GM12864 (cell line): ENCODE data around the gene ECT2.

ENCODE experiments used
- DNase-seq: peaks from one replicate; pipeline ENCODE4 v3.0.0-alpha.2; 2011; ENCODE audit warnings: low read depth
- H3K4me3 ChIP-seq: 2 replicates; pipeline ENCODE4 v1.5.1; 2011; ENCODE audit warnings: mild to moderate bottlenecking, low read depth, low read length, control low read depth
- CTCF ChIP-seq: IDR thresholded peaks from 2 replicates; pipeline ENCODE4 v1.5.1; 2011; ENCODE audit warnings: low read depth, mild to moderate bottlenecking, moderate library complexity, low read length, control low read depth, inconsistent platforms; ENCODE audit errors: missing control alignments

ECT2 gene

GRCh38 chr3:172868582-172869200 is 118.2 kb downstream of the ECT2 start:
- DNase-seq = no peak
- TF ChIP-seq CTCF = no peak
- H3K4me3 ChIP-seq = no peak overlapping the region

- DNase-seq = no peak
- no peak for TF ChIP-seq CTCF
- no peak overlapping the region for H3K4me3 ChIP-seq
Observed at GRCh38 chr3:172869368-172869771, 118.8 kb downstream of the ECT2 start.

- H3K4me3 ChIP-seq = no peak overlapping the region
- TF ChIP-seq CTCF = no peak
- no peak for DNase-seq
Observed at GRCh38 chr3:172869784-172870518, 119.4 kb downstream of the ECT2 start.
